RWPE2 (cell line): ENCODE results near the gene MMD.
"Not testable (repeated sequence)": the region's sequence is repeated elsewhere in the genome, so short reads cannot be mapped to it uniquely, and the experiment has no call there.

Experiments used
- ATAC-seq: fragments of 200-7000 bp; cut with Tn5 transposase; 3 replicates; pipeline ENCODE4 v1.9.1; 2021; ENCODE audit warnings: low read depth
- DNase-seq: peaks from one replicate; pipeline ENCODE4 v3.0.0-alpha.2; 2020; ENCODE audit warnings: low spot score
- H3K27ac ChIP-seq: fragments of 450-650 bp; 2 replicates; pipeline ENCODE4 v1.5.1; 2017; ENCODE audit warnings: mild to moderate bottlenecking; ENCODE audit not compliant: poor library complexity, severe bottlenecking
- H3K27me3 ChIP-seq: fragments of 250-450 bp; sonication (Bioruptor Pico); 2 replicates; pipeline ENCODE4 v1.5.1; 2021; ENCODE audit warnings: mild to moderate bottlenecking, moderate library complexity; ENCODE audit not compliant: insufficient read depth, poor library complexity, severe bottlenecking
- H3K36me3 ChIP-seq: fragments of 250-450 bp; sonication (Bioruptor Pico); 2 replicates; pipeline ENCODE4 v1.5.1; 2020; ENCODE audit warnings: low read depth, mild to moderate bottlenecking, moderate library complexity
- H3K4me1 ChIP-seq: fragments of 250-450 bp; sonication (Bioruptor Pico); 2 replicates; pipeline ENCODE4 v1.5.1; 2021; ENCODE audit warnings: mild to moderate bottlenecking, moderate library complexity; ENCODE audit not compliant: insufficient read depth, poor library complexity, severe bottlenecking
- H3K4me3 ChIP-seq: fragments of 250-450 bp; sonication (Bioruptor Pico); 2 replicates; pipeline ENCODE4 v1.5.1; 2021; ENCODE audit warnings: mild to moderate bottlenecking, moderate library complexity; ENCODE audit not compliant: severe bottlenecking
- H3K9me3 ChIP-seq: fragments of 250-450 bp; sonication (Bioruptor Pico); 2 replicates; pipeline ENCODE4 v1.5.1; 2021; ENCODE audit warnings: mild to moderate bottlenecking, moderate library complexity; ENCODE audit not compliant: severe bottlenecking
- CTCF ChIP-seq: fragments of 450-650 bp; IDR thresholded peaks from one replicate; pipeline ENCODE4 v1.5.1; 2017; ENCODE audit warnings: mild to moderate bottlenecking, moderate library complexity; ENCODE audit not compliant: poor library complexity, severe bottlenecking

Gene MMD

GRCh38 chr17:55410722-55411462 lies 10.7 kb downstream of the MMD start:
- no peak for ATAC-seq
- Histone ChIP-seq H3K4me1 (no peaks in the 10 kb centered on the region), H3K27me3 (no peaks in the 10 kb centered on the region), H3K27ac (no peak overlapping the region), H3K4me3 (no peak overlapping the region), H3K9me3 (no peaks in the 10 kb centered on the region), H3K36me3 (peaks cover 73% of the 10 kb centered on the region)
- DNase-seq, result no peak
- no peak for TF ChIP-seq CTCF

GRCh38 chr17:55409030-55409800 lies 12.4 kb downstream of the MMD start:
- Histone ChIP-seq H3K36me3 (peaks cover 85% of the 10 kb centered on the region), H3K4me3 (no peak overlapping the region), H3K27me3 (no peaks in the 10 kb centered on the region), H3K4me1 (no peaks in the 10 kb centered on the region), H3K9me3 (no peaks in the 10 kb centered on the region), H3K27ac (no peak overlapping the region)
- DNase-seq (no peak), ATAC-seq (no peak)
- no peak for TF ChIP-seq CTCF

- Histone ChIP-seq H3K36me3 (peaks cover 85% of the 10 kb centered on the region), H3K4me1 (no peaks in the 10 kb centered on the region), H3K4me3 (no peak overlapping the region), H3K27me3 (no peaks in the 10 kb centered on the region), H3K27ac (no peak overlapping the region), H3K9me3 (no peaks in the 10 kb centered on the region)
- no peak for ATAC-seq
- DNase-seq, result no peak
- TF ChIP-seq CTCF, result no peak
These were observed 13.7 kb downstream of the MMD start for GRCh38 chr17:55407641-55408566.

GRCh38 chr17:55405600-55405999 lies 16.0 kb downstream of the MMD start:
- DNase-seq (no peak), ATAC-seq (no peak)
- H3K27me3 ChIP-seq, result no peaks in the 10 kb centered on the region
- no peaks in the 10 kb centered on the region for H3K9me3 ChIP-seq
- no peaks in the 10 kb centered on the region for H3K4me1 ChIP-seq
- H3K27ac ChIP-seq, result no peak overlapping the region
- TF ChIP-seq CTCF, result no peak
- no peak overlapping the region for H3K4me3 ChIP-seq
- H3K36me3 ChIP-seq, result peaks cover 85% of the 10 kb centered on the region

GRCh38 chr17:55404197-55404596 lies 17.4 kb downstream of the MMD start:
- not testable (repeated sequence) for H3K9me3 ChIP-seq

More at GRCh38 chr17:55404197-55404596, 17.4 kb downstream of the MMD start:
- not testable (repeated sequence) for H3K27me3 ChIP-seq, H3K27ac ChIP-seq, H3K4me1 ChIP-seq, ATAC-seq, H3K4me3 ChIP-seq, DNase-seq
- peaks cover 83% of the 10 kb centered on the region for H3K36me3 ChIP-seq
